Motor neuron (in vitro differentiated cells): ENCODE data around the gene ODAD3. TPM values are rescaled to one million over a fixed set of nuclear protein-coding genes. Genes with fewer than 3 reads are reported as not detected.
A peak's percentile ranks its signal among the peaks of the same experiment; 100 is the strongest.
"Not testable (repeated sequence)": the region's sequence is repeated elsewhere in the genome, so short reads cannot be mapped to it uniquely, and the experiment has no call there.

Source experiments
- ATAC-seq, 8 experiments: fragments of 200-7000 bp; cut with Tn5 transposase; replicated peaks in 6 of 8; 2 replicates each; pipeline ENCODE4 v1.8.0; 2021; ENCODE audit warnings: mild to moderate bottlenecking in 8 of 8, moderate library complexity in 8 of 8
- H3K27ac ChIP-seq, 2 donors: fragments of 250-450 bp; sonication (Bioruptor Pico); 2 replicates each; pipeline ENCODE4 v1.9.0; 2021; ENCODE audit warnings: antibody characterized with exemption in 2 of 2, mild to moderate bottlenecking in 2 of 2, moderate library complexity in 1 of 2
- H3K4me1 ChIP-seq, 2 donors: fragments of 250-450 bp; sonication (Bioruptor Pico); replicated peaks in 1 of 2; 2 replicates each; pipeline ENCODE4 v1.6.1; 2021; ENCODE audit warnings: antibody characterized with exemption in 2 of 2, mild to moderate bottlenecking in 2 of 2, moderate library complexity in 1 of 2
- H3K4me3 ChIP-seq, 5 donors: fragments of 250-450 bp; sonication (Bioruptor Pico); 2 replicates each; pipeline ENCODE4 v1.9.0; 2021; ENCODE audit warnings: antibody characterized with exemption in 5 of 5, mild to moderate bottlenecking in 5 of 5, moderate library complexity in 4 of 5
- WGBS, 10 experiments: fragments of 450-650 bp; shearing (Covaris generic); methylation state at CpG; one replicate each; pipeline ENCODE4 v1.0.0; 2022; 5-methylcytosine and 5-hydroxymethylcytosine counted together
- in situ Hi-C, 9 experiments: fragments of 400-800 bp; cut with MboI; loops; one replicate each; pipeline ENCODE4 v1.15.0; 2021; ENCODE audit warnings: low sequenced_read_pairs in 9 of 9, low pct_unique_long_range_greater_than_20kb in 2 of 9; ENCODE audit not compliant: unreplicated experiment in 9 of 9
- total RNA-seq, 8 experiments: library from RNA; unstranded; fragments of 300-600 nt; gene quantifications; 2 replicates each; pipeline versions ENCODE4 v1.2.3 to v1.2.4, GENCODE V29; 2022

ODAD3 gene
- total RNA-seq, 8 experiments from 2014 or later = 0.45 to 5.1 (median 1.6) TPM

GRCh38 chr19:11457115-11457514, 22.2 kb upstream of the ODAD3 start:
- in situ Hi-C loops = no loop called here
- ATAC-seq = peak in 7 of 8 experiments; percentile 26 to 79 (median 68)
- WGBS, 10 experiments = no CpG with 5 or more reads among the region's 18 CpGs

GRCh38 chr19:11456659-11457058, 21.7 kb upstream of the ODAD3 start:
- H3K4me1 ChIP-seq = peaks cover 20 to 24% of the 10 kb centered on the region in 2 donors
- no peak for ATAC-seq
- H3K4me3 ChIP-seq = no peak overlapping the region
- in situ Hi-C loops = no loop called here
- H3K27ac ChIP-seq = no peak overlapping the region
- 92 to 100% (median 100%) methylated on average over 1 to 7 of the region's 7 CpGs; no CpG with 5 or more reads in 3 of the 10 experiments for WGBS, 10 experiments

More at GRCh38 chr19:11457115-11457514, 22.2 kb upstream of the ODAD3 start:
- no peak overlapping the region for H3K4me3 ChIP-seq
- H3K27ac ChIP-seq = no peak overlapping the region
- H3K4me1 ChIP-seq = peaks cover 15 to 20% of the 10 kb centered on the region in 2 donors

- ATAC-seq, H3K27ac ChIP-seq, in situ Hi-C loops, H3K4me3 ChIP-seq: not testable (repeated sequence)
- WGBS, 10 experiments = 76 to 100% (median 92%) methylated on average over 1 to 6 of the region's 9 CpGs; no CpG with 5 or more reads in 5 of the 10 experiments
- peaks cover 28 to 31% of the 10 kb centered on the region in 2 donors for H3K4me1 ChIP-seq
Observed at GRCh38 chr19:11455233-11455554, 20.3 kb upstream of the ODAD3 start.

GRCh38 chr19:11453468-11454341, 18.8 kb upstream of the ODAD3 start:
- Histone ChIP-seq H3K27ac (peak overlapping the region in 1 of 2 donors; percentile 72), H3K4me3 (no peak overlapping the region), H3K4me1 (peaks cover 28 to 31% of the 10 kb centered on the region in 2 donors)
- ATAC-seq = peak in 1 of 8 experiments; percentile 24
- in situ Hi-C loops = no loop called here
- 96% methylated on average over 5 of the region's 27 CpGs; no CpG with 5 or more reads in 9 of the 10 experiments for WGBS, 10 experiments

GRCh38 chr19:11452620-11453310, 17.8 kb upstream of the ODAD3 start:
- ATAC-seq = peak in 4 of 8 experiments; percentile 5 to 31 (median 10)
- Histone ChIP-seq H3K4me1 (peaks cover 28% of the 10 kb centered on the region in 2 donors), H3K27ac (peak overlapping the region; percentile 50 to 72), H3K4me3 (no peak overlapping the region)
- WGBS, 10 experiments = 18 to 79% (median 63%) methylated on average over 1 to 9 of the region's 33 CpGs; no CpG with 5 or more reads in 3 of the 10 experiments
- in situ Hi-C loops = no loop called here

DNA sequence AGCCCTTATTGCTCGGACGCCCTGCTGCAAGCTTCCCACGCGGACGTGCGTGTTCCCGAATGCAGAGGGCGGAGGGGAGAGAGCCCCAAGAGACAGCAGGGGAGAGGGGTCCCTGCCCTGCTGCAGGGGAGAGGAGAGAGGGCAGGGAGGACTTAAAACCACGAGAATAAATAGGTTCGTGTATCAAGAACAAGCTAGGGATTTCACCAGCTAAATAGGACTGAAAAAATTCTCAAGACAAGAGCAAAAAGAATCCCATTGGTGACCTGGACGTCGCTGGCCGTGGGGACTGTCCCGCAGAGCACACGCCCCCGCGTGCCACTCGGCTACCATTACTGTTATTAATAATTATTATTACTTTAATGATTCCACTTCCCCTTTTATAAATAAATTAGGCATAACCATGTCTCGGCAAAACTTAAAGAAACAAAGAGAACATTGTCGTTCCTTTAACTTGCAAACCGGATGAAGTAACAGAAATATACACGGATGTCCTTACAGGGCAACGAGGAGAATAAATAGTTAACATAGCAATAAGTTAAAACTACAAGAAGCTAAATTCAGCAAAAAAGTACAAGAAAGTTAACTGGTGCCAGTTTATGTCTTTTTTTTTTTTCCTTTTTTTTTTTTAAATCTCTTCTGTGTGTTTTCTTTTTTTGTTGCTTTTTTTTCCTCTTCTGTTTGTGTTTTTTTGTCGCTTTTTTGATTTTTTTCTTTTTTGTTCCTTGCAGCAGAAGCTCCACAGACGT, 17.1 kb upstream of the ODAD3 start:
- Histone ChIP-seq H3K4me3 (no peak overlapping the region), H3K4me1 (peaks cover 23 to 25% of the 10 kb centered on the region in 2 donors), H3K27ac (peak overlapping the region; percentile 72 to 74)
- WGBS, 10 experiments = 24 to 69% (median 43%) methylated on average over 4 to 16 of the region's 25 CpGs
- in situ Hi-C loops = no loop called here
- ATAC-seq = peak in 5 of 8 experiments; percentile 7 to 62 (median 52)

- WGBS, 10 experiments = 0 to 73% (median 48%) methylated on average over 2 to 8 of the region's 13 CpGs
- H3K4me3 ChIP-seq = no peak overlapping the region
- H3K27ac ChIP-seq = peak overlapping the region; percentile 62 to 74
- peak in 4 of 8 experiments; percentile 27 to 44 (median 39) for ATAC-seq
- in situ Hi-C loops = no loop called here
- H3K4me1 ChIP-seq = peaks cover 23 to 25% of the 10 kb centered on the region in 2 donors
Observed at GRCh38 chr19:11451327-11451870, 16.5 kb upstream of the ODAD3 start.

DNA sequence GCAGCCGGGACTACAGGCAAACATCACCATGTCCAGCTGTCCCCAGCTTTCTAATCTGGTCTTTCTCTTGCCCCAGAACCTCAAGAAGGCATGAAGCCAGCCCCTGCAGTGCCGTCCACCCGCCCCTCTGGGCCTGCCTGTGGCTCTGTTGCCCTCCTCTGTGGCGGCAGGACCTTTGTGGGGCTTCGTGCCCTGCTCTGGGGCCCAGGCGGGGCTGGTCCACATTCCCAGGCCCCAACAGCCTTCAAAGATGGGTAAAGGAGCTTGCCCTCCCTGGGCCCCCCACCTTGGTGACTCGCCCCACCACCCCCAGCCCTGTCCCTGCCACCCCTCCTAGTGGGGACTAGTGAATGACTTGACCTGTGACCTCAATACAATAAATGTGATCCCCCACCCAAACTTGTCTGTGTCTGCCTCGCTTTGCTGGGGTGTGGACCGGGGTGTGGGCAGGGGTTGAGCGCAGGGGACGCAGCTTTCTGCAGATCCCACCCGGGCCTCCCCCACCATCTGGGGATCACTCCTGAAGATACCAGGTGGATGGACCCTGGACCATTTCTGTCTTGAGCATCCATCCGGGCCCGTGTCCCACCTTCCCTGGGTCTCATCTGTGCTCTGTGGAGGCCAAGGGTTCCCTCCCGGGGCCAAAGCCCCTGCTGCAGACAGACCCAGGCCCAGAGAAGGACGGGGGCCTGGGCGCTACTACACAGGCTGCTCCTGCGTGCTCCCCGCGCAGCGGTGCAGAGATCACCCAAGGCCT, 15.8 kb upstream of the ODAD3 start:
- peak in 4 of 8 experiments; percentile 1 to 12 (median 9) for ATAC-seq
- in situ Hi-C loops = no loop called here
- 80 to 95% (median 91%) methylated on average over 1 to 7 of the region's 21 CpGs; no CpG with 5 or more reads in 1 of the 10 experiments for WGBS, 10 experiments
- peak overlapping the region; percentile 12 to 28 for H3K27ac ChIP-seq
- H3K4me1 ChIP-seq = peaks cover 23 to 25% of the 10 kb centered on the region in 2 donors
- H3K4me3 ChIP-seq = no peak overlapping the region

DNA sequence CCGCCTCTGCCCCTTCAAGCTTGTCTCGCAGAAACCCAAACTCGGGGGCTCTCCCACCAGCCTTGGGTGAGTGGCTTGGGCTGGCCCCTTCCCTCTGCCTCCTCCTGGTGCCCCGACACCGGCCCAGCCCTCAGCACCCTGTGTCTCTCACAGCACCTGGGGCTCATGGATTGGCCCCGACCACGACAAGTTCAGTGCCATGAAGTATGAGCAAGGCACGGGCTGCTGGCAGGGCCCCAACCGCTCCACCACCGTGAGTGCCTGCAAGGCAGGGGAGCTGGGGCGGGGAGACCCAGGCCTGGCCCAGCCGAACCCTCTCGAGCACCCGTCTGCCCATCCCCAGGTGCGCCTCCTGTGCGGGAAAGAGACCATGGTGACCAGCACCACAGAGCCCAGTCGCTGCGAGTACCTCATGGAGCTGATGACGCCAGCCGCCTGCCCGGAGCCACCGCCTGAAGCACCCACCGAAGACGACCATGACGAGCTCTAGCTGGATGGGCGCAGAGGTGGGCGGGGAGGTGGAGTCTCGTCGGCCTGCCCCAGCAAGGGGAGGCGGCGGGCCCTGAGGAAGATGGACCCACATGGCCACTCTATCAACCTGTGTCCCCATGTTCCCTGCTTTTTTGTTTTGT, 14.1 kb upstream of the ODAD3 start:
- Histone ChIP-seq H3K27ac (no peak overlapping the region), H3K4me1 (peaks cover 23 to 25% of the 10 kb centered on the region in 2 donors), H3K4me3 (no peak overlapping the region)
- in situ Hi-C loops = no loop called here
- WGBS, 10 experiments = 91 to 96% (median 94%) methylated on average over 4 to 6 of the region's 31 CpGs; no CpG with 5 or more reads in 7 of the 10 experiments
- ATAC-seq = no peak

DNA sequence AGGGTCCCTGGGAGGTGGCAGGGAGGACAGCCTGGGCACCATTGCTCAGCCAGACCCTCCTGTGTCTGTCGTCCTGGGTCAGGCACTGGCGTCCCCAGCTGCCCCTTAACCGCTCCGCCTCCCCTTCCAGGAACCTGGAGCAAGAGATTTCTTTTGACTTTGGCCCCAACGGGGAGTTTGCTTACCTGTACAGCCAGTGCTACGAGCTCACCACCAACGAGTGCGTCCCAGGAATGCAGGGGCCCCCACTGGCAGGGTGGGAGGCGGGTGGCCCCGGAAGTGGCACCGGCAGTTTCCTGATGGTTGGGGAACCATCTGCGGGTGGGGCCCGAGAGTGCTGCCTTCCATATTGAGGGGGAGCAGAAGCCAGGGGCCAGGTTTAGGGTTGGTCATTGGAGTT, 13.5 kb upstream of the ODAD3 start:
- in situ Hi-C loops = no loop called here
- Histone ChIP-seq H3K4me3 (no peak overlapping the region), H3K4me1 (peaks cover 21 to 25% of the 10 kb centered on the region in 2 donors), H3K27ac (no peak overlapping the region)
- no CpG with 5 or more reads among the region's 13 CpGs for WGBS, 10 experiments
- no peak for ATAC-seq

- H3K4me1 ChIP-seq = peaks cover 13 to 18% of the 10 kb centered on the region in 2 donors
- in situ Hi-C loops = no loop called here
- ATAC-seq = no peak
- H3K27ac ChIP-seq = no peak overlapping the region
- WGBS, 10 experiments = 80 to 100% (median 93%) methylated on average over 1 to 5 of the region's 35 CpGs; no CpG with 5 or more reads in 6 of the 10 experiments
- no peak overlapping the region for H3K4me3 ChIP-seq
Observed at GRCh38 chr19:11447347-11448262, 12.7 kb upstream of the ODAD3 start.
